GM12878 (cell line): Measurements from ENCODE around the gene CHRM1. TPM values are rescaled to one million over a fixed set of nuclear protein-coding genes. Genes with fewer than 3 reads are reported as not detected.

ENCODE experiments used
- ATAC-seq: fragments of 200-7000 bp; cut with Tn5 transposase; 3 replicates; pipeline ENCODE4 v1.9.1; 2020; ENCODE audit warnings: mild to moderate bottlenecking, moderate library complexity
- BruUV-seq: library from RNA; stranded (reverse); fragments of 400-500 nt; replicated peaks from 2 replicates; lab custom pipeline; 2021; lab: Mats Ljungman, UMichigan
- CTCF ChIA-PET: fragments of 300-600 bp; sonication (Branson Sonifier 250); formaldehyde crosslinking; extraction: SDS; loops from one replicate; lab custom pipeline; 2021; ENCODE audit warnings: inconsistent platforms; lab: Yijun Ruan, JAX
- POLR2A ChIA-PET: fragments of 350-600 bp; formaldehyde crosslinking; extraction: SDS; loops from one replicate; lab custom pipeline; 2021; ENCODE audit warnings: inconsistent platforms; lab: Charles Lee
- RAD21 ChIA-PET: fragments of 300-600 bp; sonication (Branson Sonifier 250); formaldehyde crosslinking; loops from one replicate; lab custom pipeline; 2023; ENCODE audit warnings: antibody characterized with exemption; ENCODE audit not compliant: unreplicated experiment; lab: Charles Lee
- SMC1A ChIA-PET: fragments of 300-600 bp; sonication (Branson Sonifier 250); formaldehyde crosslinking; loops from one replicate; lab custom pipeline; 2023; ENCODE audit not compliant: unreplicated experiment, uncharacterized antibody; lab: Charles Lee
- DNase-seq: peaks from one replicate; pipeline ENCODE4 v3.0.0-alpha.2; 2011; ENCODE audit warnings: low read depth, low spot score
- FAIRE-seq: peaks from 3 replicates; lab custom pipeline; 2011; peaks lifted over from hg19 to GRCh38; lab: Jason Lieb, UNC
- H2AFZ ChIP-seq: 2 replicates; pipeline ENCODE4 v1.6.0; 2011; ENCODE audit warnings: low read depth, low read length, control low read depth; ENCODE audit not compliant: control insufficient read depth
- H3K27ac ChIP-seq: 2 replicates; pipeline ENCODE4 v1.5.1; 2011; ENCODE audit warnings: control low read depth; ENCODE audit not compliant: control insufficient read depth, insufficient read depth
- H3K27me3 ChIP-seq, 2 experiments: replicated peaks in 1 of 2; 2 replicates each; pipeline versions ENCODE4 v1.6.0 to v1.6.1; 2011; ENCODE audit warnings: low read length in 1 of 2; ENCODE audit not compliant: control insufficient read depth in 2 of 2, insufficient read depth in 2 of 2
- H3K36me3 ChIP-seq, 2 experiments: 2 replicates each; pipeline ENCODE4 v1.5.1; 2011; ENCODE audit warnings: low read length in 1 of 2; ENCODE audit not compliant: control insufficient read depth in 2 of 2, insufficient read depth in 2 of 2
- H3K4me1 ChIP-seq: 2 replicates; pipeline ENCODE4 v1.6.1; 2011; ENCODE audit warnings: mild to moderate bottlenecking, low read length, moderate library complexity, mixed read lengths; ENCODE audit not compliant: control insufficient read depth, insufficient read depth
- H3K4me2 ChIP-seq: 2 replicates; pipeline ENCODE4 v1.6.0; 2011; ENCODE audit warnings: control low read depth; ENCODE audit not compliant: control insufficient read depth, insufficient read depth
- H3K4me3 ChIP-seq: fragments of 200-600 bp; sonication (generic); 2 replicates; pipeline ENCODE4 v1.5.1; 2016
- H3K79me2 ChIP-seq: 2 replicates; pipeline ENCODE4 v1.6.0; 2011; ENCODE audit warnings: low read length; ENCODE audit not compliant: control insufficient read depth, insufficient read depth
- H3K9ac ChIP-seq: 2 replicates; pipeline ENCODE4 v1.8.0; 2011; ENCODE audit warnings: low read length, control low read depth, mixed read lengths; ENCODE audit not compliant: control insufficient read depth, insufficient read depth
- H3K9me3 ChIP-seq: replicated peaks from 3 replicates; pipeline ENCODE4 v1.5.1; 2011; ENCODE audit warnings: mild to moderate bottlenecking, low read length; ENCODE audit not compliant: control insufficient read depth, insufficient read depth
- H4K20me1 ChIP-seq: 2 replicates; pipeline ENCODE4 v1.6.0; 2011; ENCODE audit not compliant: control insufficient read depth, insufficient read depth
- BCL11A ChIP-seq: IDR thresholded peaks from 2 replicates; pipeline ENCODE4 v1.6.1; 2011; ENCODE audit warnings: low read depth, low read length
- BCL3 ChIP-seq: IDR thresholded peaks from 2 replicates; pipeline ENCODE4 v1.6.1; 2011; ENCODE audit warnings: borderline replicate concordance, low read depth, mild to moderate bottlenecking, moderate library complexity, low read length; ENCODE audit not compliant: insufficient read depth, poor library complexity, severe bottlenecking
- CREB1 ChIP-seq: IDR thresholded peaks from 2 replicates; pipeline ENCODE4 v1.6.1; 2012; ENCODE audit warnings: low read depth, mild to moderate bottlenecking, inconsistent platforms
- RCOR1 ChIP-seq: conservative IDR thresholded peaks from 2 replicates; pipeline ENCODE4 v1.6.1; 2012; ENCODE audit warnings: low read depth, low read length, improper control_type of control experiment
- SUPT20H ChIP-seq: IDR thresholded peaks from 2 replicates; pipeline ENCODE4 v1.6.1; 2011; ENCODE audit warnings: low read depth, mild to moderate bottlenecking, low read length, moderate library complexity, borderline replicate concordance; ENCODE audit not compliant: control insufficient read depth
- USF1 ChIP-seq: IDR thresholded peaks from 2 replicates; pipeline ENCODE4 v1.6.1; 2011; ENCODE audit warnings: borderline replicate concordance, low read depth, mild to moderate bottlenecking, moderate library complexity, mixed read lengths, low read length; ENCODE audit not compliant: insufficient read depth; ENCODE audit errors: extremely low read length
- ZBTB33 ChIP-seq: fragments of 450-650 bp; IDR thresholded peaks from 2 replicates; pipeline ENCODE4 v1.6.1; 2017; ENCODE audit warnings: mild to moderate bottlenecking
- WGBS: methylation state at CpG from one replicate; pipeline ENCODE4 v1.1.6; 2016; ENCODE audit warnings: low lambda C conversion rate; ENCODE audit not compliant: insufficient replicate concordance, insufficient coverage; ENCODE audit errors: missing lambda C conversion rate; 5-methylcytosine and 5-hydroxymethylcytosine counted together
- in situ Hi-C: fragments of 300-500 bp; cut with MboI; formaldehyde crosslinking; loops from 9 replicates; pipeline ENCODE4 v1.14.3; 2018; ENCODE audit warnings: mixed read lengths
- intact Hi-C: fragments of 100-400 bp; cut with micrococcal nuclease; formaldehyde crosslinking; loops from one replicate; pipeline ENCODE4 v1.14.2; 2022; ENCODE audit not compliant: unreplicated experiment
- polyA plus RNA-seq, 11 experiments: library from polyadenylated mRNA; depleted of rRNA in 4 of 11; unstranded in 6 of 11; stranded (reverse) in 5 of 11; fragments of >200 nt; fragmentation: Nextera tagmentation in 4 of 11; fragmentation: Illumina TruSeq in 1 of 11; extraction: Ambion mirVana in 4 of 11; extraction: Trizol in 1 of 11; gene quantifications; 1 replicate in 1 of 11; 2 replicates in 10 of 11; pipeline versions ENCODE4 v1.2.1 to v1.2.3, GENCODE V29; 2011 to 2016; ENCODE audit warnings: inconsistent platforms in 2 of 11, missing spikeins in 2 of 11, low read depth in 1 of 11
- total RNA-seq, 4 experiments: library from RNA; depleted of rRNA in 3 of 4; stranded (reverse); fragments of >200 nt in 3 of 4; fragmentation: Illumina TruSeq in 1 of 4; extraction: Trizol in 1 of 4; gene quantifications; 2 replicates each; pipeline versions ENCODE4 v1.2.1 to v1.2.3, GENCODE V29; 2013 to 2021

CHRM1 gene
- total and polyA plus RNA-seq, 10 of the 15 experiments (the other 5 are each of a cell fraction or from before 2014, with no cell fraction given): not detected

GRCh38 chr11:62922653-62923431 lies 1.7 kb upstream of the CHRM1 start (continued):
- TF ChIP-seq ZBTB33 (0 out of 2 replicates have a peak, but pooled peaks have one; percentile 16), BCL3 (no peak), USF1 (peak; percentile 19), CREB1 (0 out of 2 replicates have a peak, but pooled peaks have one; percentile 3)

- in situ Hi-C loops (no loop called here), intact Hi-C loops (no loop called here)
- no peaks in the 10 kb centered on the region for H3K9me3 ChIP-seq
- H3K36me3 ChIP-seq: no peaks in the 10 kb centered on the region
- no peak overlapping the region for H3K27ac ChIP-seq
- ChIA-PET CTCF (interaction anchor here (0.6 to 7.1 kb wide), 5 partner anchors 13 to 527 kb away, joined by 3 to 45 read pairs (median 9); no protein-coding TSS in a partner anchor), SMC1A (interaction anchor here (1.5 kb wide), 1 partner anchor 16 kb away, joined by 8 read pairs; no protein-coding TSS in a partner anchor), RAD21 (interaction anchor here (1.1 to 1.3 kb wide), 2 partner anchors 13 to 15 kb away, joined by 3 to 5 read pairs; no protein-coding TSS in a partner anchor), POLR2A (interaction anchor here (0.6 to 1.1 kb wide), 2 partner anchors 16 to 17 kb away, joined by 3 read pairs; no protein-coding TSS in a partner anchor)
- ATAC-seq (no peak; the same call in 1 of the 3 replicates), DNase-seq (no peak), FAIRE-seq (no peak)
- peaks cover 12 to 20% of the 10 kb centered on the region in 2 experiments for H3K27me3 ChIP-seq
- H3K79me2 ChIP-seq: no peaks in the 10 kb centered on the region
- no peaks in the 10 kb centered on the region for H4K20me1 ChIP-seq
- WGBS: 12% methylated on average over 4 of the region's 4 CpGs
- H3K4me1 ChIP-seq: peaks cover 19% of the 10 kb centered on the region
- no peak overlapping the region for H2AFZ ChIP-seq
- H3K9ac ChIP-seq: no peak overlapping the region
- H3K4me3 ChIP-seq: no peak overlapping the region
- no TSS peak for BruUV-seq
- H3K4me2 ChIP-seq: no peak overlapping the region
- no peak for TF ChIP-seq SUPT20H
- no peak for TF ChIP-seq ZBTB33
- no peak for TF ChIP-seq BCL11A
- TF ChIP-seq RCOR1: no peak
Observed at GRCh38 chr11:62922189-62922589, 1.0 kb upstream of the CHRM1 start.
